Measurements from ENCODE around the gene PCDHA8. TPM values are rescaled to one million over a fixed set of nuclear protein-coding genes. Genes with fewer than 3 reads are reported as not detected.

PCDHA8 gene
- total and polyA plus RNA-seq, 9 of the 15 experiments (the other 6 are each of a cell fraction or from before 2014, with no cell fraction given): not detected

DNA sequence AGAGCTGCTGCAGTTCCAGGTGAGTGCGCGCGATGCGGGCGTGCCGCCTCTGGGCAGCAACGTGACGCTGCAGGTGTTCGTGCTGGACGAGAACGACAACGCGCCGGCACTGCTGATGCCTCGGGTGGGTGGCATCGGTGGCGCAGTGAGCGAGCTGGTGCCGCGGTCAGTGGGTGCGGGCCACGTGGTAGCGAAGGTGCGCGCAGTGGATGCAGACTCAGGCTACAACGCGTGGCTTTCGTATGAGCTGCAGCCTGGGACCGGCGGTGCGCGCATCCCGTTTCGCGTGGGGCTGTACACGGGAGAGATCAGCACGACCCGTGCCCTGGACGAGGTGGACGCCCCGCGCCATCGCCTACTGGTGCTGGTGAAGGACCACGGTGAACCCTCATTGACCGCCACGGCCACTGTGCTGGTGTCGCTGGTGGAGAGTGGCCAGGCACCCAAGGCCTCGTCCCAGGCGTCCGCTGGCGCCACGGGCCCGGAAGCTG, 38.2 kb upstream of the PCDHA8 start:
- no peak for TF ChIP-seq ZFX (CRISPR knock-in tag; IDR thresholded peaks at IDR 0.05)
- TF ChIP-seq, protein P1, sequence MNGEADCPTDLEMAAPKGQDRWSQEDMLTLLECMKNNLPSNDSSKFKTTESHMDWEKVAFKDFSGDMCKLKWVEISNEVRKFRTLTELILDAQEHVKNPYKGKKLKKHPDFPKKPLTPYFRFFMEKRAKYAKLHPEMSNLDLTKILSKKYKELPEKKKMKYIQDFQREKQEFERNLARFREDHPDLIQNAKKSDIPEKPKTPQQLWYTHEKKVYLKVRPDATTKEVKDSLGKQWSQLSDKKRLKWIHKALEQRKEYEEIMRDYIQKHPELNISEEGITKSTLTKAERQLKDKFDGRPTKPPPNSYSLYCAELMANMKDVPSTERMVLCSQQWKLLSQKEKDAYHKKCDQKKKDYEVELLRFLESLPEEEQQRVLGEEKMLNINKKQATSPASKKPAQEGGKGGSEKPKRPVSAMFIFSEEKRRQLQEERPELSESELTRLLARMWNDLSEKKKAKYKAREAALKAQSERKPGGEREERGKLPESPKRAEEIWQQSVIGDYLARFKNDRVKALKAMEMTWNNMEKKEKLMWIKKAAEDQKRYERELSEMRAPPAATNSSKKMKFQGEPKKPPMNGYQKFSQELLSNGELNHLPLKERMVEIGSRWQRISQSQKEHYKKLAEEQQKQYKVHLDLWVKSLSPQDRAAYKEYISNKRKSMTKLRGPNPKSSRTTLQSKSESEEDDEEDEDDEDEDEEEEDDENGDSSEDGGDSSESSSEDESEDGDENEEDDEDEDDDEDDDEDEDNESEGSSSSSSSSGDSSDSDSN (IDR thresholded peaks at IDR 0.05; ENCODE audit: borderline replicate concordance in 1 of 2, low read depth in 2 of 2, low read length in 2 of 2): no peak
- no peak for TF ChIP-seq HMGN3 (IDR thresholded peaks at IDR 0.05; ENCODE audit: borderline replicate concordance, extremely low read depth, insufficient read length, low read depth, low read length)
- no peak for TF ChIP-seq PURB (CRISPR knock-in tag; IDR thresholded peaks at IDR 0.05; ENCODE audit: low read depth)
- TF ChIP-seq NFE2L1 (tag; IDR thresholded peaks at IDR 0.05; ENCODE audit: borderline replicate concordance, low read depth): no peak
- TF ChIP-seq, protein P2, sequence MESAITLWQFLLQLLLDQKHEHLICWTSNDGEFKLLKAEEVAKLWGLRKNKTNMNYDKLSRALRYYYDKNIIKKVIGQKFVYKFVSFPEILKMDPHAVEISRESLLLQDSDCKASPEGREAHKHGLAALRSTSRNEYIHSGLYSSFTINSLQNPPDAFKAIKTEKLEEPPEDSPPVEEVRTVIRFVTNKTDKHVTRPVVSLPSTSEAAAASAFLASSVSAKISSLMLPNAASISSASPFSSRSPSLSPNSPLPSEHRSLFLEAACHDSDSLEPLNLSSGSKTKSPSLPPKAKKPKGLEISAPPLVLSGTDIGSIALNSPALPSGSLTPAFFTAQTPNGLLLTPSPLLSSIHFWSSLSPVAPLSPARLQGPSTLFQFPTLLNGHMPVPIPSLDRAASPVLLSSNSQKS (CRISPR knock-in tag; IDR thresholded peaks at IDR 0.05): no peak
- TF ChIP-seq, protein P3, sequence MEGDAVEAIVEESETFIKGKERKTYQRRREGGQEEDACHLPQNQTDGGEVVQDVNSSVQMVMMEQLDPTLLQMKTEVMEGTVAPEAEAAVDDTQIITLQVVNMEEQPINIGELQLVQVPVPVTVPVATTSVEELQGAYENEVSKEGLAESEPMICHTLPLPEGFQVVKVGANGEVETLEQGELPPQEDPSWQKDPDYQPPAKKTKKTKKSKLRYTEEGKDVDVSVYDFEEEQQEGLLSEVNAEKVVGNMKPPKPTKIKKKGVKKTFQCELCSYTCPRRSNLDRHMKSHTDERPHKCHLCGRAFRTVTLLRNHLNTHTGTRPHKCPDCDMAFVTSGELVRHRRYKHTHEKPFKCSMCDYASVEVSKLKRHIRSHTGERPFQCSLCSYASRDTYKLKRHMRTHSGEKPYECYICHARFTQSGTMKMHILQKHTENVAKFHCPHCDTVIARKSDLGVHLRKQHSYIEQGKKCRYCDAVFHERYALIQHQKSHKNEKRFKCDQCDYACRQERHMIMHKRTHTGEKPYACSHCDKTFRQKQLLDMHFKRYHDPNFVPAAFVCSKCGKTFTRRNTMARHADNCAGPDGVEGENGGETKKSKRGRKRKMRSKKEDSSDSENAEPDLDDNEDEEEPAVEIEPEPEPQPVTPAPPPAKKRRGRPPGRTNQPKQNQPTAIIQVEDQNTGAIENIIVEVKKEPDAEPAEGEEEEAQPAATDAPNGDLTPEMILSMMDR (IDR thresholded peaks at IDR 0.05 in 2 of 3, conservative IDR thresholded peaks at IDR 0.05 in 1 of 3; ENCODE audit: insufficient read depth in 2 of 3, low read depth in 1 of 3, low read length in 3 of 3): no peak
- DNase-seq (ENCODE audit: extremely low read depth in 1 of 4, low spot score in 3 of 4) (no peak), FAIRE-seq (no peak), ATAC-seq (no peak)
- no peaks in the 10 kb centered on the region for H3K36me3 ChIP-seq (ENCODE audit: control insufficient read depth, insufficient read depth, low read length)
- intact Hi-C loops (cut with micrococcal nuclease) (no loop called here), in situ Hi-C loops (cut with MboI) (no loop called here)
- BruUV-seq (replicated peaks): no TSS peak
- peaks cover 0 to 11% of the 10 kb centered on the region in 2 experiments; a peak in 2 of 5 replicates for H3K4me1 ChIP-seq (replicated peaks in 1 of 2; ENCODE audit: control insufficient read depth in 2 of 2, insufficient read depth in 2 of 2, low read length in 2 of 2)
- H3K4me2 ChIP-seq (ENCODE audit: insufficient read depth, low read length): no peak overlapping the region
- H4K20me1 ChIP-seq (replicated peaks; ENCODE audit: control insufficient read depth, insufficient read depth, low read length): no peaks in the 10 kb centered on the region
- no peaks in the 10 kb centered on the region for H3K79me2 ChIP-seq (ENCODE audit: control insufficient read depth, insufficient read depth, low read length)
- no peaks in the 10 kb centered on the region for H3K27me3 ChIP-seq (ENCODE audit: control insufficient read depth in 2 of 2, insufficient read depth in 2 of 2, low read length in 2 of 2)
- ChIA-PET CTCF (ENCODE audit: low intra/inter-chr PET ratio) (no interaction called here), POLR2A (no interaction called here)
- no peaks in the 10 kb centered on the region for H3K9me1 ChIP-seq (ENCODE audit: control insufficient read depth, insufficient read depth, low read length)
- H3K9ac ChIP-seq (ENCODE audit: insufficient read depth in 1 of 2, low read depth in 2 of 2, low read length in 2 of 2): no peak overlapping the region
- 36% methylated on average over 21 of the region's 53 CpGs for WGBS (ENCODE audit: insufficient coverage, low coverage, missing lambda C conversion rate)
- H3K9me3 ChIP-seq (replicated peaks; ENCODE audit: control insufficient read depth, insufficient read depth, low read depth, low read length): no peaks in the 10 kb centered on the region
- H3K4me3 ChIP-seq: no peak overlapping the region
- H2AFZ ChIP-seq (ENCODE audit: low read depth, low read length): no peak overlapping the region
- no peak overlapping the region for H3K27ac ChIP-seq (ENCODE audit: extremely low read depth, low read depth, low read length)
